GM19372 (cell line): ENCODE results near the gene TP53RK.
"Not testable (repeated sequence)": the region's sequence is repeated elsewhere in the genome, so short reads cannot be mapped to it uniquely, and the experiment has no call there.

ENCODE experiments used
- ATAC-seq: cut with Tn5 transposase; IDR thresholded peaks from one replicate; pipeline ENCODE4 v1.9.1; 2021; ENCODE audit warnings: mild to moderate bottlenecking, low read depth, moderate library complexity; ENCODE audit not compliant: unreplicated experiment

TP53RK gene

GRCh38 chr20:46683939-46684750 is 5.1 kb downstream of the TP53RK start:
- no peak for ATAC-seq

GRCh38 chr20:46683668-46683938 is 5.6 kb downstream of the TP53RK start:
- no peak for ATAC-seq

- ATAC-seq, result no peak
These were observed 6.1 kb downstream of the TP53RK start for GRCh38 chr20:46683011-46683667.

GRCh38 chr20:46682063-46682821 is 7.0 kb downstream of the TP53RK start:
- no peak for ATAC-seq

- ATAC-seq, result no peak
These were observed 8.0 kb downstream of the TP53RK start for GRCh38 chr20:46681032-46681854.

GRCh38 chr20:46680684-46681031 is 8.6 kb downstream of the TP53RK start:
- no peak for ATAC-seq

GRCh38 chr20:46678516-46678915 is 10.7 kb downstream of the TP53RK start:
- ATAC-seq, result no peak

- ATAC-seq, result no peak
These were observed 11.6 kb downstream of the TP53RK start for GRCh38 chr20:46677608-46678007.

- ATAC-seq, result not testable (repeated sequence)
These were observed 12.5 kb downstream of the TP53RK start for GRCh38 chr20:46676649-46677316.

- ATAC-seq, result no peak
These were observed 14.8 kb downstream of the TP53RK start for GRCh38 chr20:46674253-46675083.

- ATAC-seq, result no peak
These were observed 15.6 kb downstream of the TP53RK start for GRCh38 chr20:46673394-46674252.

- ATAC-seq, result no peak
These were observed 16.6 kb downstream of the TP53RK start for GRCh38 chr20:46672543-46673148.

GRCh38 chr20:46671866-46672542 is 17.2 kb downstream of the TP53RK start:
- no peak for ATAC-seq

- no peak for ATAC-seq
These were observed 18.4 kb downstream of the TP53RK start for GRCh38 chr20:46670585-46671584.

GRCh38 chr20:46670228-46670584 is 19.0 kb downstream of the TP53RK start:
- no peak for ATAC-seq

- no peak for ATAC-seq
These were observed 22.3 kb downstream of the TP53RK start for GRCh38 chr20:46666818-46667515.
